Colonic mucosa (tissue), 4 donors: ENCODE measurements around the gene DGLUCY. TPM values are rescaled to one million over a fixed set of nuclear protein-coding genes. Genes with fewer than 3 reads are reported as not detected.
"Not testable (repeated sequence)": the region's sequence is repeated elsewhere in the genome, so short reads cannot be mapped to it uniquely, and the experiment has no call there.

Experiments used
- DNase-seq: peaks from one replicate; pipeline ENCODE4 v3.0.0-alpha.2; 2020
- H3K27ac ChIP-seq: fragments of 200-600 bp; one replicate; pipeline ENCODE4 v1.8.0; 2021
- H3K27me3 ChIP-seq: fragments of 200-600 bp; one replicate; pipeline ENCODE4 v1.8.0; 2021
- H3K36me3 ChIP-seq: fragments of 200-600 bp; one replicate; pipeline ENCODE4 v1.8.0; 2021
- H3K4me1 ChIP-seq: fragments of 200-600 bp; one replicate; pipeline ENCODE4 v1.8.0; 2021; ENCODE audit warnings: mild to moderate bottlenecking
- H3K4me3 ChIP-seq: fragments of 200-600 bp; one replicate; pipeline ENCODE4 v1.8.0; 2021
- H3K9ac ChIP-seq, 2 donors: one replicate each; pipeline ENCODE4 v1.7.0; 2013; ENCODE audit warnings: control low read depth in 2 of 2, low read depth in 2 of 2, low read length in 2 of 2
- H3K9me3 ChIP-seq: fragments of 200-600 bp; one replicate; pipeline ENCODE4 v1.8.0; 2021
- intact Hi-C: fragments of 100-400 bp; cut with DNase I; formaldehyde crosslinking; loops from one replicate; pipeline ENCODE4 v1.14.1; 2022
- total RNA-seq, 2 donors: library from RNA; stranded (reverse); fragmentation: NEBNext Ultra II Directional in 1 of 2; extraction: Animal tissue kit (Norgen Biotek cat#: 25700) in 1 of 2; gene quantifications; one replicate each; pipeline ENCODE4 v1.2.1, GENCODE V29; 2021
- TF ChIP-seq, protein P1 (sequence below): fragments of 200-600 bp; IDR thresholded peaks from one replicate; pipeline ENCODE4 v1.8.0; 2022; ENCODE audit warnings: antibody characterized with exemption, mild to moderate bottlenecking
- donor health status: healthy.
- donor health status: DM: no; HTN: no; CAD: no.
- donor health status: DM: no; HTN: no; CAD: no.

Gene DGLUCY
- total RNA-seq, 2 donors from 2014 or later = 67.3 to 105 TPM

DNA sequence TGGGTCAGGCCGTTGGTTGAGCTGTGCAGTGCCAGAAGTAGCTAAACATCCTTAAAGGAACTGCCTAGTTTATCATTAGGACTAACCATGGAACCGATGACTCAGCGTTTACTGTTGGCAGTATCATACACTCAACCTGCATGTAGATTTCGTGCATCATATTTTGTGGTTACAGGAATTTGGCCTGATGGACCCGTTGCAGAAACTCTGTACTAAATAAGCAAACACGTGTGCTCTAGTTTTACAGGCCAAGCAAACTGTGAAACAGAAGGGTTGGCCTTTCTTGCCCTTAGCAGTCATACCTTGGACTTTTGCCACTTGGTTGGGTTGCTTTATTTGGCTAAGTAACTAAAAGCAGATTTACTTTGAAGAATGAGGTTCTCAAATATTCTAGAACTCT, 35.6 kb downstream of the DGLUCY start:
- TF ChIP-seq, protein P1, sequence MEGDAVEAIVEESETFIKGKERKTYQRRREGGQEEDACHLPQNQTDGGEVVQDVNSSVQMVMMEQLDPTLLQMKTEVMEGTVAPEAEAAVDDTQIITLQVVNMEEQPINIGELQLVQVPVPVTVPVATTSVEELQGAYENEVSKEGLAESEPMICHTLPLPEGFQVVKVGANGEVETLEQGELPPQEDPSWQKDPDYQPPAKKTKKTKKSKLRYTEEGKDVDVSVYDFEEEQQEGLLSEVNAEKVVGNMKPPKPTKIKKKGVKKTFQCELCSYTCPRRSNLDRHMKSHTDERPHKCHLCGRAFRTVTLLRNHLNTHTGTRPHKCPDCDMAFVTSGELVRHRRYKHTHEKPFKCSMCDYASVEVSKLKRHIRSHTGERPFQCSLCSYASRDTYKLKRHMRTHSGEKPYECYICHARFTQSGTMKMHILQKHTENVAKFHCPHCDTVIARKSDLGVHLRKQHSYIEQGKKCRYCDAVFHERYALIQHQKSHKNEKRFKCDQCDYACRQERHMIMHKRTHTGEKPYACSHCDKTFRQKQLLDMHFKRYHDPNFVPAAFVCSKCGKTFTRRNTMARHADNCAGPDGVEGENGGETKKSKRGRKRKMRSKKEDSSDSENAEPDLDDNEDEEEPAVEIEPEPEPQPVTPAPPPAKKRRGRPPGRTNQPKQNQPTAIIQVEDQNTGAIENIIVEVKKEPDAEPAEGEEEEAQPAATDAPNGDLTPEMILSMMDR = no peak

DNA sequence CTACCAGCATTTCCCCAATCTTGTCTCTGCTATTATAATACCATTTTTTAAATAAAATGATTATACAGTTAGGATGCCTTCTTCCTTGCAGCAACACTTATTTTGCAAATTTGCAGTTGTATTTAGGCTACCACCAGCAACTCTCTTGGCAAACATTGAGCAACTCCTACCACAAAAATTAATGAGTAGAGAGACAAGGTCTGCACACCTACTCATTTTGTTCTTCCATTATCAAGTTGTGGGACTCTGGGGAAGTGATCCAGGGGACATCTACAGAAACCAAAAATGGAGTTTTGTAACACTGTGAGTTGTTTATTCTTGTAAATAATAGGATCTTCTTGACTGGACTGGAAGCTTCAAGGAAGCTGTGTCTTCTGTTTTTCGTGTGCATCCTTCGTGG, 38.6 kb downstream of the DGLUCY start:
- intact Hi-C loops = no loop called here
- TF ChIP-seq, protein P1 = no peak
- no peaks in the 10 kb centered on the region for H3K9me3 ChIP-seq
- H3K36me3 ChIP-seq = no peaks in the 10 kb centered on the region
- peaks cover 18% of the 10 kb centered on the region for H3K4me1 ChIP-seq
- H3K4me3 ChIP-seq = no peak overlapping the region
- H3K27ac ChIP-seq = no peak overlapping the region
- no peak for DNase-seq
- no peaks in the 10 kb centered on the region for H3K27me3 ChIP-seq
- no peak overlapping the region for H3K9ac ChIP-seq

More for the DNA sequence above, 35.6 kb downstream of the DGLUCY start:
- Histone ChIP-seq H3K9ac (no peak overlapping the region), H3K4me3 (no peak overlapping the region), H3K27me3 (no peaks in the 10 kb centered on the region), H3K4me1 (peaks cover 6% of the 10 kb centered on the region), H3K9me3 (no peaks in the 10 kb centered on the region), H3K36me3 (no peaks in the 10 kb centered on the region), H3K27ac (peak overlapping the region; percentile 60)
- peak; percentile 61 for DNase-seq
- intact Hi-C loops = loop anchor here (10.0 kb wide), 1 partner anchor 95 kb away; no protein-coding TSS in a partner anchor

DNA sequence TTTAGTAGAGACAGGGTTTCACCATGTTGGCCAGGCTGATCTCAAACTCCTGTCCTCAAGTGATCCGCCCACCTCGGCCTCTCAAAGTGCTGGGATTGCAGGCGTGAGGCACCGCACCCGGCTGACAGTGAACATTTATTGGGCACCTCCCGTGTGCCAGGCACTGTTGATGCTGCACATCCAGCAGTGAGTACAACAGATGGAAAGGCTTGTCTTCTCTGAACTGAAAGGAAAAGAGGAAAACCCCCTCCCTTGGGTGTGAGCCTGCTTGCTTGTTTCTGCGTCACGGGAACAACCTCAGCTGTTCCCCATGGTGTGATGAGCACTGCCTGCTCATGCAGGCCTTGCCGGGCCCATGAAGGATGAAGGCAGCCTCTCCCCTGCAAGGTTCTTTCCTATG, 39.5 kb downstream of the DGLUCY start:
- no peaks in the 10 kb centered on the region for H3K27me3 ChIP-seq
- peak; percentile 68 for DNase-seq
- intact Hi-C loops = no loop called here
- H3K36me3 ChIP-seq = no peaks in the 10 kb centered on the region
- TF ChIP-seq, protein P1 = no peak
- no peak overlapping the region for H3K27ac ChIP-seq
- H3K9me3 ChIP-seq = no peaks in the 10 kb centered on the region
- peaks cover 20% of the 10 kb centered on the region for H3K4me1 ChIP-seq
- H3K9ac ChIP-seq = no peak overlapping the region
- H3K4me3 ChIP-seq = no peak overlapping the region

DNA sequence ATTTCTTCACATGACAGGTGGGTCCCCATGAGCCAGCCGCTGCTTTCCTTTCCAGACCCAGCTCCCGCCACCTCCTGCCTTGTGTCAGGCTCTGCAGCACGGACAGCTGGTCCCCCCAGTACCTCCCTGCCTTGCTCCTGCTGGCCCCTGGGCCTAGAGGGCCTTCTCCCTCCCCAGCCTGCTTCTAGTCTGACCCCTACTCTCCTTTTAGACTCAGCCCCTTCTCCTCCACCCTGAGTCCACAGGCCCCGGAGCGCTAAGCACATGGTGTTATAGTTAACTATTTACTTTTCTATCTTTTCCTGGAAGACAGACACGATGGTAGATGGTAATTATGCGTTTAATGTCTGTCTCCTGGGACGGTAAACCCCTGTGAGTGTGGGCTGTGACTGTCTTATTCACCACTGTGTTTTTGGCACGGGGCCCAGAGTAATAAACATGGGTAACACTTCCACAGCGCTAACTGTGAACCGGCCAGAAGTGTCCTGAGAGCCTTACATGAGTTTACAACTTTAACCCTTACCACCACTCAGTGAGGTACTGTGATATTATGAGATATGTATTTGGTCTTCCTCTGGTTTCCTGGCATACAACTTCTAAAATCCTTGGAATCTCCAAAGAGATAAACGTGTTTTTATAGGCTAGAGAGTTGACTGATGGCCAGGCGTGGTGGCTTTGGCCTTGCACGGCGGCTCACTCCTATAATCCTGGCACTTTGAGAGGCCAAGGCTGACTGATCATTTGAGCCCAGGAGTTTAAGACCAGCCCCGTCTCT, 41.2 kb downstream of the DGLUCY start:
- Histone ChIP-seq H3K9ac (peak overlapping the region in 1 of 2 donors; percentile 71), H3K4me1 (peaks cover 20% of the 10 kb centered on the region), H3K27me3 (no peaks in the 10 kb centered on the region), H3K9me3 (no peaks in the 10 kb centered on the region), H3K4me3 (no peak overlapping the region), H3K36me3 (peaks cover under 1% of the 10 kb centered on the region), H3K27ac (peak overlapping the region; percentile 42)
- peak; percentile 96 for DNase-seq
- TF ChIP-seq, protein P1 = no peak
- intact Hi-C loops = no loop called here

DNA sequence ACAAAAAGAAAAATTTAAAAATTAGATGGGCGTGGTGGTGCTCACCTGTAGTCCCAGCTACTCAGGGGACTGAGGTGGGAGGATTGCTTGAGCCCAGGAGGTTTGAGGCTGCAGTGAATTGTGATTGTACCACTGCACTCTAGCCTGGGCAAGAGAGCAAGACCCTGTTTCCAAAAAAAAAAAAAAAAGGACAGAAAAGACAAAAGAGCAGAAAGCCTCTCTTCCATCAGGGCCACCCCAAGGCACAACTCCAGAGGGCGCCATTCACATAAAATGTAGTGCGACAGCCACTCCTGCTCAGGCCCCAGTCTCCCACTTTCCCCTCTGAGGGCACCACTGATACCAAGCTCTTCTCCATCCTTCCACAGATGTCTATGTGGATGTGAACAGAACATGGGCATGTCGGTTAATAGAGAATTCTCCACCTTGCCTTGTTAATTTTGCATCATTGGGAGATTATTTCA, 41.8 kb downstream of the DGLUCY start:
- Histone ChIP-seq H3K9ac (no peak overlapping the region), H3K4me3 (no peak overlapping the region), H3K36me3 (peaks cover 7% of the 10 kb centered on the region), H3K9me3 (no peaks in the 10 kb centered on the region), H3K4me1 (peaks cover 20% of the 10 kb centered on the region), H3K27me3 (no peaks in the 10 kb centered on the region), H3K27ac (no peak overlapping the region)
- TF ChIP-seq, protein P1 = no peak
- intact Hi-C loops = no loop called here
- peak; percentile 45 for DNase-seq

DNA sequence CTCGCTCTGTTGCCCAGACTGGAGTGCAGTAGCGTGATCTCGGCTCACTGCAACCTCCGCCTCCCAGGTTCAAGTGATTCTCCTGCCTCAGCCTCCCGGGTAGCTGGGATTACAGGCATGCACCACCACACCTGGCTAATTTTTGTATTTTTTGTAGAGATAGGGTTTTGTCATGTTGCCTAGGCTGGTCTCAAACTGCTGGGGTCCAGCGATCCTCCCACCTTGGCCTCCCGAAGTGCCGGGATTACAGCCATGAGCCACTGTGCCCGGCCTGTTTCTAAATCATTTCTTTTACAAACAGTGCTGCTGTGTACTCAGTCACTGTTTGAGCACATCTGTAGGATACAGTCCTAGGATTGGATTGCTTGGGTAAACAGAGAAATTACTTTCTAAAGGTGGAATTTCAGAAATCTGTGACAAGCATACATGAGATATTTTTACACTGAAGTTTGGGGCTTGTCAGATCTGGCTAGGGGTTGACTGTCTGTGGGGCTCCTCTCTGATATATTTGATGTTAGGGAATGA, 42.3 kb downstream of the DGLUCY start:
- Histone ChIP-seq H3K4me1 (peaks cover 20% of the 10 kb centered on the region), H3K36me3 (peaks cover 13% of the 10 kb centered on the region)
- H3K27me3 ChIP-seq, intact Hi-C loops, H3K9me3 ChIP-seq, DNase-seq, H3K27ac ChIP-seq, H3K4me3 ChIP-seq, H3K9ac ChIP-seq: not testable (repeated sequence)

DNA sequence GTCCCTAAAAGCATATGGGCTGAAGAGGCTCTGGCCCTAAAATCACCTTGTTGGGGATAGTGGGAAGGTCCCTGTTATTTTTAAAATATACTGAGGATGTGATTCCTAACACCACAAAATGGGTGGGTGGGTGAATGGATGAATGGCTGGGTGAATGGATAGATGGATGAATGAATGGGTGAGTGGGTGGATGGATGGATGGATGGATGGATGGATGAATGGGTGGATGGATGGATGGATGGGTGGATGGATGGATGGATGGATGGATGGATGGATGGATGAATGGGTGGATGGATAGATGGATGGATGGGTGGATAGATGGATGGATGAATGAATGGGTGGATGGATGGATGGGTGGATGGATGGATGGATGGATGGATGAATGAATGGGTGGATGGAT, 43.0 kb downstream of the DGLUCY start:
- peaks cover 20% of the 10 kb centered on the region for H3K4me1 ChIP-seq
- H3K4me3 ChIP-seq, H3K27ac ChIP-seq, intact Hi-C loops, DNase-seq, H3K9ac ChIP-seq, H3K9me3 ChIP-seq, H3K27me3 ChIP-seq: not testable (repeated sequence)
- peaks cover 17% of the 10 kb centered on the region for H3K36me3 ChIP-seq
